ENCODE results near the gene GUCY1A2.

DNA sequence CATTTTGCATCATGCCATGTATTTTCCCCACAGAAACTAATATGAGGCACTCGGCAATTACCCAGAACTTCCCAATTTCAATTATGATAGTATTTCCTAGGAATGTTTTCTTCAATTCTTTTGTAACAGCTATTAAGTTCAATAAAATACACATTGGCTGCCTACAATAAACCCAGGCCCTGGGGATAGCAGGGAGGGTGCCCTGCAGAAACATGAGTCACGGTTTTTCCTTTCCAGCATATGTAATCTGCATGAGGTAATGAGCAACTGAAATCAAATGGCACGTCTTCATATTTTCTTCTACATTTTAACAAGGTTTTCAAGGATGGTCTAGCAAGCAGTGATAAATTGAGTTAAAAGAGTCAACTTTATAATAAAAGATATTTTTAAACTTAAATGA, 32.0 kb downstream of the GUCY1A2 start:
- TF ChIP-seq, protein P1, sequence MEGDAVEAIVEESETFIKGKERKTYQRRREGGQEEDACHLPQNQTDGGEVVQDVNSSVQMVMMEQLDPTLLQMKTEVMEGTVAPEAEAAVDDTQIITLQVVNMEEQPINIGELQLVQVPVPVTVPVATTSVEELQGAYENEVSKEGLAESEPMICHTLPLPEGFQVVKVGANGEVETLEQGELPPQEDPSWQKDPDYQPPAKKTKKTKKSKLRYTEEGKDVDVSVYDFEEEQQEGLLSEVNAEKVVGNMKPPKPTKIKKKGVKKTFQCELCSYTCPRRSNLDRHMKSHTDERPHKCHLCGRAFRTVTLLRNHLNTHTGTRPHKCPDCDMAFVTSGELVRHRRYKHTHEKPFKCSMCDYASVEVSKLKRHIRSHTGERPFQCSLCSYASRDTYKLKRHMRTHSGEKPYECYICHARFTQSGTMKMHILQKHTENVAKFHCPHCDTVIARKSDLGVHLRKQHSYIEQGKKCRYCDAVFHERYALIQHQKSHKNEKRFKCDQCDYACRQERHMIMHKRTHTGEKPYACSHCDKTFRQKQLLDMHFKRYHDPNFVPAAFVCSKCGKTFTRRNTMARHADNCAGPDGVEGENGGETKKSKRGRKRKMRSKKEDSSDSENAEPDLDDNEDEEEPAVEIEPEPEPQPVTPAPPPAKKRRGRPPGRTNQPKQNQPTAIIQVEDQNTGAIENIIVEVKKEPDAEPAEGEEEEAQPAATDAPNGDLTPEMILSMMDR (IDR thresholded peaks at IDR 0.05; ENCODE audit: low read depth, low read length): no peak
- TF ChIP-seq POLR2A (IDR thresholded peaks at IDR 0.05; ENCODE audit: extremely low read depth, insufficient read length): no peak
